ENCODE data around the gene ENTHD1. TPM values are rescaled to one million over a fixed set of nuclear protein-coding genes. Genes with fewer than 3 reads are reported as not detected.

The ENTHD1 gene
- total RNA-seq, 2 experiments from 2014 or later = 0.34 TPM

DNA sequence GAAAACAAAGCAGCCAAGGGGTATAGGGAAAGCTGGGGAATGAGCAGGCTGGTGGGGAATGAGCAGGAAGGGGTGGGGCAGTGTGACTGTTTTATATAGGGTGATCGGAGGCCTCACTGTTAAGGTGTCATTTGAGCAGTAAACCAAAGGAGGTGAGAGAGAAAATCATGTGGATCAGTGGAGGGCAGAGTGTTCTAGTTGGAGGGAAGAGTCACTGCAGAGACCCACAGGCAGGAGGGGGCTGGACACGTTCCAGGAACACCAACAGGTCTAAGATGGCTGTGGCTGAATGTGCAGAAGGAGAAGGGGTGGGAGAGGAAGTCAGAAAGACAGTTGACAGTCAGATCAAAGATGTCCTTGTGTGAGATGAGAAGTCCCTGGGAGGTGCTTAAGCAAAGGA is 103.8 kb downstream of the ENTHD1 start:
- H3K4me3 Mint-ChIP-seq = no peak overlapping the region
- TF ChIP-seq, protein P1, sequence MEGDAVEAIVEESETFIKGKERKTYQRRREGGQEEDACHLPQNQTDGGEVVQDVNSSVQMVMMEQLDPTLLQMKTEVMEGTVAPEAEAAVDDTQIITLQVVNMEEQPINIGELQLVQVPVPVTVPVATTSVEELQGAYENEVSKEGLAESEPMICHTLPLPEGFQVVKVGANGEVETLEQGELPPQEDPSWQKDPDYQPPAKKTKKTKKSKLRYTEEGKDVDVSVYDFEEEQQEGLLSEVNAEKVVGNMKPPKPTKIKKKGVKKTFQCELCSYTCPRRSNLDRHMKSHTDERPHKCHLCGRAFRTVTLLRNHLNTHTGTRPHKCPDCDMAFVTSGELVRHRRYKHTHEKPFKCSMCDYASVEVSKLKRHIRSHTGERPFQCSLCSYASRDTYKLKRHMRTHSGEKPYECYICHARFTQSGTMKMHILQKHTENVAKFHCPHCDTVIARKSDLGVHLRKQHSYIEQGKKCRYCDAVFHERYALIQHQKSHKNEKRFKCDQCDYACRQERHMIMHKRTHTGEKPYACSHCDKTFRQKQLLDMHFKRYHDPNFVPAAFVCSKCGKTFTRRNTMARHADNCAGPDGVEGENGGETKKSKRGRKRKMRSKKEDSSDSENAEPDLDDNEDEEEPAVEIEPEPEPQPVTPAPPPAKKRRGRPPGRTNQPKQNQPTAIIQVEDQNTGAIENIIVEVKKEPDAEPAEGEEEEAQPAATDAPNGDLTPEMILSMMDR (IDR thresholded peaks at IDR 0.05) = no peak
- no peaks in the 10 kb centered on the region for H3K36me3 Mint-ChIP-seq (ENCODE audit: low read depth)
- intact Hi-C loops (cut with micrococcal nuclease) = no loop called here
- H3K27ac Mint-ChIP-seq = no peak overlapping the region
- POLR2A ChIA-PET = no interaction called here
- H3K4me1 Mint-ChIP-seq (ENCODE audit: low read depth) = peaks cover 2% of the 10 kb centered on the region
- no peak for DNase-seq
- CTCF ChIA-PET = interaction anchor here (1.5 kb wide), 1 partner anchor 18 kb away, joined by 3 read pairs; no protein-coding TSS in a partner anchor
- ATAC-seq = no peak
- H3K9me3 Mint-ChIP-seq = no peaks in the 10 kb centered on the region
- H3K27me3 Mint-ChIP-seq = no peaks in the 10 kb centered on the region

DNA sequence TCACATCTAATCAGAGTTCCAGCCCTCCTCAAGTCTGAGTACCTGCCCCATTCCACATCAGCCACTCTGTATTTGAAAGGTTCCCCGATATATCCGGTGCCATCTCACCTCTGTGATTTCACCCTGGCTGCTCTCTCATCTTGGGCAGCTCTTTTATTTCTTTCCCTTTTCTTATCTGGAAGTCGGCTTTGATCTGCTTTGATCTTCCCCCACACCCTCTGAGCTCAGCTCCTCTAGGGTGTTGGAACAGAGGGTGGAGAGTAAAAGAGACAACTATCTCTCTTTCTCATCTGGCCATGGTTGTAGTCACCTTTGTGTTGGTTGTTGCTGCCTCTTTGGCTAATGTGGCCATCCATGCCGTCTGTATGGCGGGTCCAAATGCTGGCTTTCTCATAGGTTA is 108.3 kb downstream of the ENTHD1 start:
- intact Hi-C loops (cut with micrococcal nuclease) = no loop called here
- ChIA-PET POLR2A (no interaction called here), CTCF (no interaction called here)
- TF ChIP-seq, protein P1 (IDR thresholded peaks at IDR 0.05) = no peak
- H3K4me1 Mint-ChIP-seq (ENCODE audit: low read depth) = peaks cover 2% of the 10 kb centered on the region
- DNase-seq = no peak
- H3K4me3 Mint-ChIP-seq = no peak overlapping the region
- no peaks in the 10 kb centered on the region for H3K27me3 Mint-ChIP-seq
- no peak for ATAC-seq
- H3K27ac Mint-ChIP-seq = no peak overlapping the region
- no peaks in the 10 kb centered on the region for H3K9me3 Mint-ChIP-seq
- H3K36me3 Mint-ChIP-seq (ENCODE audit: low read depth) = no peaks in the 10 kb centered on the region

DNA sequence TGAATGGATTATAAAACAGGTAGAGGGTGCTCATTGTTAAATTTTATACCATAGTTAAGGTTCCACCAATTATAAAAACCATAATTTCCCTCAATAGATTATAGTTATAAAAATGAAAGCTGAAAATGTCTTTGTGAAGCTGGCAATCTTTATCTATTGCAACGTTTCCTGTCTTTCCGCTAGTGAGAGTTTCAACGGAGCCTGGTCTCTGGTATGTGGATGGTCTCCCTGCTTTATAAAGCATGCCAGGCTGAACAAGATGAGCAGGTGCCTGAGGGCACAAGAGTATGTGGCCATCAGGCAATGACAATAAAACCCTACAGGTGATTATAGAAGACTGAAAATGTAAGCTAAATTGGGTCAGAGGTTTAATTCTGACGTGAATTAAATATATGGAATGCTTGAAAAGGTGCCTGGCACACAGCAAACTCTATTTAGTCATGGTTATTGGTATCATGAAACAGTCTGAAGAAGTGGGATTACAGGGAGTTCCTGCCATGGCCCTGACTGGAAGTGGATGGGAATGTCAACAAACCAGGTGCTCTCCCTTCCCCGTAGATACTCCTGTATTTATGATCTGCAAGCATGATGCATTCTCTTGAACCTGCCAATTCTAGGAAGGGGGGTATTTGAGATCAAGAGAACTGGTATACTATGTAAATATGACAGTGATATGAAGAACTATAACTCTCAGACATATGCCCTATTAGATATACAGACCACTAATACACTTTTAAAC is 115.7 kb downstream of the ENTHD1 start:
- Mint-ChIP-seq H3K27ac (no peak overlapping the region), H3K9me3 (no peaks in the 10 kb centered on the region), H3K27me3 (no peaks in the 10 kb centered on the region), H3K4me3 (no peak overlapping the region), H3K36me3 (ENCODE audit: low read depth) (no peaks in the 10 kb centered on the region), H3K4me1 (ENCODE audit: low read depth) (peaks cover 17% of the 10 kb centered on the region)
- intact Hi-C loops (cut with micrococcal nuclease) = no loop called here
- no peak for ATAC-seq
- no peak for DNase-seq
- CTCF ChIA-PET = interaction anchor here (1.2 to 2.3 kb wide), 2 partner anchors 247 kb away, joined by 3 to 8 read pairs; no protein-coding TSS in a partner anchor
- TF ChIP-seq, protein P1 (IDR thresholded peaks at IDR 0.05) = no peak
- POLR2A ChIA-PET = interaction anchor here (0.6 kb wide), 1 partner anchor 147 kb away, joined by 3 read pairs; no protein-coding TSS in a partner anchor

DNA sequence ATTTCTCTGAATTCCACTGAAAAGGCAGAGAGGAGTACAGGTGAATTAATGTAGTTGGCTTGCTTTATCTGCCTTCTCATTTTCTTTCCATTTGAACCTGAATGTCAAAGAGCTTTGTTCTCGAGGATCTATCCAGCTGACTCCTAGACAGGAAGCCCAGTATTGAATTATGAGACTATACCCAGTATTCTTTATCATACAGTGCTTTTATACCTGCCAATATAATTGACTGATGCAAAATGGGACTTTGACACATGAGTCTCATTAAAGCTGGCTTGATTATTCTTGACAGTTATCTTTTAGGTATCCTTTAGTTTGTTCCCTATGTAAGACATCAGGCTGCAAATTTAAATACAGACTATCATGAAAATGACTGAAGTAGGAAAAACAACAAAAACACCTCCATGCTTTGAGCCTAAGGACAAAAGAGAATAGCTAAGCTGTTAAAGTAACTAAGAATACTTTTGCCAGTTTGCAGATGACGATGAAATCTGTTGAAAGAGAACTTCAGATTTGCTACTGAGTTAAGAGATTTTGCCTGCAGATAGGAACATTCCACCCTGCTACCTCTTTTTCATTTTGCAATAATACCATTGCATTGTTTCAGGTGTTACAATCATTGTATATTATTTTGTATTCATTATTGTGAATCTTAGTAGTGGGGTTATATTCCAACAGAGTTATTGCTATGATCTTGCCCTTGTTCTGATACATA is 117.1 kb downstream of the ENTHD1 start:
- POLR2A ChIA-PET = no interaction called here
- DNase-seq (no peak), ATAC-seq (no peak)
- no peak overlapping the region for H3K4me3 Mint-ChIP-seq
- CTCF ChIA-PET = interaction anchor here (0.6 to 2.3 kb wide), 3 partner anchors 11 to 248 kb away, joined by 3 to 10 read pairs (median 8); no protein-coding TSS in a partner anchor
- no peak overlapping the region for H3K27ac Mint-ChIP-seq
- TF ChIP-seq, protein P1 (IDR thresholded peaks at IDR 0.05) = no peak
- H3K9me3 Mint-ChIP-seq = peaks cover 3% of the 10 kb centered on the region
- H3K27me3 Mint-ChIP-seq = no peaks in the 10 kb centered on the region
- peaks cover 17% of the 10 kb centered on the region for H3K4me1 Mint-ChIP-seq (ENCODE audit: low read depth)
- intact Hi-C loops (cut with micrococcal nuclease) = no loop called here
- no peaks in the 10 kb centered on the region for H3K36me3 Mint-ChIP-seq (ENCODE audit: low read depth)
